ENCODE data around the gene ARHGEF19. TPM values are rescaled to one million over a fixed set of nuclear protein-coding genes. Genes with fewer than 3 reads are reported as not detected.

Gene ARHGEF19
- total RNA-seq, 2 donors from 2014 or later: 14.8 to 17.5 TPM

GRCh38 chr1:16149702-16150488 is 62.6 kb downstream of the ARHGEF19 start:
- H3K4me1 ChIP-seq (ENCODE audit: control insufficient read depth, insufficient read depth, low read length): peaks cover 53% of the 10 kb centered on the region
- H3K27me3 ChIP-seq (ENCODE audit: control insufficient read depth, insufficient read depth, low read length, poor library complexity, severe bottlenecking): no peaks in the 10 kb centered on the region
- peaks cover 61% of the 10 kb centered on the region for H3K36me3 ChIP-seq (ENCODE audit: control insufficient read depth, insufficient read depth, low read length)
- DNase-seq: no peak
- WGBS, 2 experiments (ENCODE audit: insufficient coverage in 1 of 2, insufficient read length in 1 of 2): 95 to 96% methylated on average over 5 to 12 of the region's 12 CpGs
- Mint-ChIP-seq H3K4me1 (peaks cover 55% of the 10 kb centered on the region), H3K27ac (no peak overlapping the region), H3K36me3 (ENCODE audit: low read depth) (peaks cover 45% of the 10 kb centered on the region), H3K27me3 (ENCODE audit: insufficient read depth) (no peaks in the 10 kb centered on the region), H3K9me3 (no peaks in the 10 kb centered on the region), H3K4me3 (no peak overlapping the region)
- H3K9me3 ChIP-seq (ENCODE audit: control insufficient read depth, low read length): no peaks in the 10 kb centered on the region
- no peak overlapping the region for H3K9ac ChIP-seq (ENCODE audit: extremely low read depth, low read length, poor library complexity, severe bottlenecking)
- TF ChIP-seq, protein P1, sequence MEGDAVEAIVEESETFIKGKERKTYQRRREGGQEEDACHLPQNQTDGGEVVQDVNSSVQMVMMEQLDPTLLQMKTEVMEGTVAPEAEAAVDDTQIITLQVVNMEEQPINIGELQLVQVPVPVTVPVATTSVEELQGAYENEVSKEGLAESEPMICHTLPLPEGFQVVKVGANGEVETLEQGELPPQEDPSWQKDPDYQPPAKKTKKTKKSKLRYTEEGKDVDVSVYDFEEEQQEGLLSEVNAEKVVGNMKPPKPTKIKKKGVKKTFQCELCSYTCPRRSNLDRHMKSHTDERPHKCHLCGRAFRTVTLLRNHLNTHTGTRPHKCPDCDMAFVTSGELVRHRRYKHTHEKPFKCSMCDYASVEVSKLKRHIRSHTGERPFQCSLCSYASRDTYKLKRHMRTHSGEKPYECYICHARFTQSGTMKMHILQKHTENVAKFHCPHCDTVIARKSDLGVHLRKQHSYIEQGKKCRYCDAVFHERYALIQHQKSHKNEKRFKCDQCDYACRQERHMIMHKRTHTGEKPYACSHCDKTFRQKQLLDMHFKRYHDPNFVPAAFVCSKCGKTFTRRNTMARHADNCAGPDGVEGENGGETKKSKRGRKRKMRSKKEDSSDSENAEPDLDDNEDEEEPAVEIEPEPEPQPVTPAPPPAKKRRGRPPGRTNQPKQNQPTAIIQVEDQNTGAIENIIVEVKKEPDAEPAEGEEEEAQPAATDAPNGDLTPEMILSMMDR (conservative IDR thresholded peaks at IDR 0.05): no peak
- no peak overlapping the region for H3K4me3 ChIP-seq (ENCODE audit: low read length)
- no peak overlapping the region for H3K27ac ChIP-seq (ENCODE audit: low read depth, low read length)

DNA sequence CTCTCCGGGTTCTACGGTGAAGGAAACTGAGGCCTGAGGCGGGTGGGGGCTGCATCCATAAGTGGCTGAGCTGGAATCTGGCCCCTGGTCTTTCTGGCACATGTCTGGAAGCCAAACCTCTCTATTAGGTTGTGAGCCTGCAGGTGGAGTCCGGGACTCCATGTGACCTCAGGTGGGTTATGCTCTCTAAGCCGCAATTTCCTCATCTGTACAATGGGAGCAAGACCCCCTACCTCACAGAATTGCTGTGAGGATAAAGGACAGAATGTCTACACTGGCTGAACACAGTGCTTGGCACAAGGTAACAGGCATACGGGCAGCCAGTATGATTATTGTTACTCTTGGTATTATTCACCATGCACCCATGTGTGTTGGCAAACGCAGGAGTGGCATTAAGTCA is 63.3 kb downstream of the ARHGEF19 start:
- 91 to 95% methylated on average over 5 to 7 of the region's 7 CpGs for WGBS, 2 experiments (ENCODE audit: insufficient coverage in 1 of 2, insufficient read length in 1 of 2)
- no peak overlapping the region for H3K27ac ChIP-seq (ENCODE audit: low read depth, low read length)
- no peaks in the 10 kb centered on the region for H3K9me3 Mint-ChIP-seq
- DNase-seq: no peak
- H3K27ac Mint-ChIP-seq: no peak overlapping the region
- TF ChIP-seq, protein P1 (conservative IDR thresholded peaks at IDR 0.05): no peak
- no peaks in the 10 kb centered on the region for H3K27me3 Mint-ChIP-seq (ENCODE audit: insufficient read depth)
- H3K27me3 ChIP-seq (ENCODE audit: control insufficient read depth, insufficient read depth, low read length, poor library complexity, severe bottlenecking): no peaks in the 10 kb centered on the region
- H3K9ac ChIP-seq (ENCODE audit: extremely low read depth, low read length, poor library complexity, severe bottlenecking): no peak overlapping the region
- H3K4me3 Mint-ChIP-seq: no peak overlapping the region
- peaks cover 61% of the 10 kb centered on the region for H3K4me1 ChIP-seq (ENCODE audit: control insufficient read depth, insufficient read depth, low read length)
- H3K4me1 Mint-ChIP-seq: peaks cover 62% of the 10 kb centered on the region
- H3K4me3 ChIP-seq (ENCODE audit: low read length): no peak overlapping the region
- H3K36me3 ChIP-seq (ENCODE audit: control insufficient read depth, insufficient read depth, low read length): peaks cover 69% of the 10 kb centered on the region
- no peaks in the 10 kb centered on the region for H3K9me3 ChIP-seq (ENCODE audit: control insufficient read depth, low read length)
- H3K36me3 Mint-ChIP-seq (ENCODE audit: low read depth): peaks cover 52% of the 10 kb centered on the region

- no peaks in the 10 kb centered on the region for H3K9me3 ChIP-seq (ENCODE audit: control insufficient read depth, low read length)
- Mint-ChIP-seq H3K36me3 (ENCODE audit: low read depth) (peaks cover 54% of the 10 kb centered on the region), H3K9me3 (no peaks in the 10 kb centered on the region), H3K27ac (no peak overlapping the region), H3K27me3 (ENCODE audit: insufficient read depth) (no peaks in the 10 kb centered on the region), H3K4me1 (peaks cover 61% of the 10 kb centered on the region), H3K4me3 (no peak overlapping the region)
- H3K27ac ChIP-seq (ENCODE audit: low read depth, low read length): no peak overlapping the region
- no peak for DNase-seq
- H3K27me3 ChIP-seq (ENCODE audit: control insufficient read depth, insufficient read depth, low read length, poor library complexity, severe bottlenecking): no peaks in the 10 kb centered on the region
- WGBS, 2 experiments (ENCODE audit: insufficient coverage in 1 of 2, insufficient read length in 1 of 2): 94% methylated on average over 39 of the region's 39 CpGs
- H3K36me3 ChIP-seq (ENCODE audit: control insufficient read depth, insufficient read depth, low read length): peaks cover 75% of the 10 kb centered on the region
- peaks cover 63% of the 10 kb centered on the region for H3K4me1 ChIP-seq (ENCODE audit: control insufficient read depth, insufficient read depth, low read length)
- no peak overlapping the region for H3K4me3 ChIP-seq (ENCODE audit: low read length)
- H3K9ac ChIP-seq (ENCODE audit: extremely low read depth, low read length, poor library complexity, severe bottlenecking): no peak overlapping the region
- TF ChIP-seq, protein P1 (conservative IDR thresholded peaks at IDR 0.05): no peak
Observed at GRCh38 chr1:16148329-16149092, 63.9 kb downstream of the ARHGEF19 start.

Other genes with a start within 250 kb of the ARHGEF19 start
- 10 to 100 TPM; 28.0 to 31.7 TPM for gene ZBTB17, start 236.6 kb downstream of the ARHGEF19 start, total RNA-seq
- 1 to 10 TPM in 1 of 2 donors, under 1 TPM in 1; 0.97 to 1.3 TPM for gene SRARP, start 208.4 kb downstream of the ARHGEF19 start, total RNA-seq
- under 1 TPM in 1 of 2 donors, not detected in 1; 0.15 TPM for gene HSPB7, start 194.6 kb downstream of the ARHGEF19 start, total RNA-seq
- 1 to 10 TPM; 3.2 to 3.5 TPM for gene CLCNKA, start 190.6 kb downstream of the ARHGEF19 start, total RNA-seq
- 1 to 10 TPM; 3.6 to 3.7 TPM for gene CLCNKB, start 168.9 kb downstream of the ARHGEF19 start, total RNA-seq
- 1 to 10 TPM in 1 of 2 donors, under 1 TPM in 1; 0.66 to 2.5 TPM for gene FAM131C, start 139.0 kb downstream of the ARHGEF19 start, total RNA-seq
- gene EPHA2, start 56.6 kb downstream of the ARHGEF19 start, total RNA-seq: 10 to 100 TPM; 56.5 to 64.3 TPM
- gene CPLANE2, start 24.5 kb upstream of the ARHGEF19 start, total RNA-seq: 10 to 100 TPM in 1 of 2 donors, 1 to 10 TPM in 1; 9.6 to 10.3 TPM
- 10 to 100 TPM; 17.6 to 20.0 TPM for gene FBXO42, start 139.8 kb upstream of the ARHGEF19 start, total RNA-seq
- 100 to 1,000 TPM; 111 to 118 TPM for gene SZRD1, start 154.6 kb upstream of the ARHGEF19 start, total RNA-seq
- gene SPATA21, start 224.8 kb upstream of the ARHGEF19 start, total RNA-seq: not detected
- 10 to 100 TPM; 43.9 to 45.8 TPM for gene NECAP2, start 228.1 kb upstream of the ARHGEF19 start, total RNA-seq